ENCODE results near the gene FKBP5. TPM values are rescaled to one million over a fixed set of nuclear protein-coding genes. Genes with fewer than 3 reads are reported as not detected.

FKBP5 gene
- total and polyA plus RNA-seq, 2 of the 4 experiments (the other 2 are of a cell fraction), result 6.8 to 7.0 TPM

- no peak for TF ChIP-seq MXI1 (IDR thresholded peaks at IDR 0.05; ENCODE audit: borderline replicate concordance, low read depth, low read length)
- no peak for TF ChIP-seq POLR2A (IDR thresholded peaks at IDR 0.05; ENCODE audit: low read depth, low read length)
- TF ChIP-seq BHLHE40 (IDR thresholded peaks at IDR 0.05; ENCODE audit: low read depth, low read length), result no peak
- no peak for TF ChIP-seq RFX5 (IDR thresholded peaks at IDR 0.05; ENCODE audit: low read depth, low read length)
- Histone ChIP-seq H4K20me1 (ENCODE audit: insufficient read depth, low read length) (no peaks in the 10 kb centered on the region), H4K8ac (ENCODE audit: low read depth in 2 of 2, low read length in 2 of 2) (no peak overlapping the region), H3K4me3 (ENCODE audit: insufficient read depth, low read depth, low read length) (no peak overlapping the region), H2AK5ac (ENCODE audit: low read depth, low read length) (no peak overlapping the region), H2AFZ (replicated peaks; ENCODE audit: low read length, poor library complexity) (no peak overlapping the region), H3K27me3 (ENCODE audit: control insufficient read depth, insufficient read depth, low read length) (no peaks in the 10 kb centered on the region), H3K9me1 (ENCODE audit: insufficient read depth, low read length) (no peaks in the 10 kb centered on the region), H3K23ac (ENCODE audit: low read depth, low read length) (no peak overlapping the region), H3K56ac (ENCODE audit: extremely low read depth, insufficient read depth, low read length) (no peak overlapping the region), H2BK20ac (ENCODE audit: low read depth, low read length) (no peak overlapping the region), H4K91ac (ENCODE audit: insufficient read depth, low read depth, low read length) (no peak overlapping the region), H3K4me2 (ENCODE audit: low read depth, low read length) (no peak overlapping the region), H3K36me3 (ENCODE audit: control insufficient read depth, insufficient read depth, low read length) (no peaks in the 10 kb centered on the region), H2AK9ac (replicated peaks; ENCODE audit: low read depth, low read length, poor library complexity) (no peak overlapping the region), H4K5ac (ENCODE audit: low read depth, low read length) (no peak overlapping the region), H3K9ac (ENCODE audit: low read depth, low read length) (no peak overlapping the region), H2BK5ac (ENCODE audit: low read depth, low read length, poor library complexity, severe bottlenecking) (no peak overlapping the region), H2BK15ac (ENCODE audit: low read depth, low read length) (no peak overlapping the region), H3K79me1 (ENCODE audit: low read depth in 1 of 2, low read length in 2 of 2) (no peaks in the 10 kb centered on the region), H2BK120ac (ENCODE audit: low read depth, low read length) (no peak overlapping the region), H3K18ac (ENCODE audit: low read depth, low read length) (no peak overlapping the region), H3K14ac (replicated peaks; ENCODE audit: low read depth, low read length) (no peak overlapping the region), H3K27ac (ENCODE audit: insufficient read depth, low read length) (no peak overlapping the region), H3K4me1 (ENCODE audit: control insufficient read depth, insufficient read depth, low read length) (no peaks in the 10 kb centered on the region), H3K9me3 (ENCODE audit: control insufficient read depth, insufficient read depth, low read length) (no peaks in the 10 kb centered on the region), H3K4ac (ENCODE audit: low read depth, low read length) (no peak overlapping the region)
- dilution Hi-C loops (cut with HindIII; ENCODE audit: low sequenced_read_pairs, unreplicated experiment), result no loop called here
- BruUV-seq (replicated peaks), result no TSS peak
- ChIA-PET POLR2A (ENCODE audit: unreplicated experiment) (interaction anchor here (0.6 to 0.7 kb wide), 2 partner anchors 20 to 169 kb away, joined by 3 read pairs; no protein-coding TSS in a partner anchor), CTCF (interaction anchor here (0.6 to 2.4 kb wide), 3 partner anchors 15 to 151 kb away, joined by 3 to 12 read pairs (median 3); partner anchors contain the start of gene ARMC12)
- DNase-seq (no peak), ATAC-seq (ENCODE audit: low read depth) (peak; percentile 14; the same call in 1 of the 2 replicates)
- intact Hi-C loops (cut with micrococcal nuclease), result loop anchor here (2.0 kb wide), 1 partner anchor 39 kb away; no protein-coding TSS in a partner anchor
- in situ Hi-C loops (cut with MboI; ENCODE audit: low sequenced_read_pairs), result no loop called here
These were observed 103.1 kb downstream of the FKBP5 start for GRCh38 chr6:35585658-35586057.
